ENCODE results near the gene SLC25A40. TPM values are rescaled to one million over a fixed set of nuclear protein-coding genes. Genes with fewer than 3 reads are reported as not detected.
"Not testable (repeated sequence)": the region's sequence is repeated elsewhere in the genome, so short reads cannot be mapped to it uniquely, and the experiment has no call there.

Gene SLC25A40
- 43.7 TPM for total RNA-seq (2021; ENCODE audit: unreplicated experiment)
- 12.2 TPM for polyA plus RNA-seq (2012; ENCODE audit: insufficient read length)
- percentile 84 among the genes with signal in this experiment for Bru-seq, nascent RNA
- BruChase-seq, experiment 1, labeled RNA remaining after a 2-hour chase, result percentile 88 among the genes with signal in this experiment
- BruChase-seq, experiment 2, labeled RNA remaining after a 6-hour chase, result percentile 80 among the genes with signal in this experiment
- long read RNA-seq, full-length matches to known transcripts, result 12 of 25 reads
- long read RNA-seq, partial matches to known transcripts, result 0 of 25 reads
- long read RNA-seq, other reads (novel, unspliced or antisense), result 13 of 25 reads

GRCh38 chr7:87876040-87876868 lies at the start of gene SLC25A40, which contains the start of gene DBF4:
Gene SLC25A40, minus strand, starts transcription at chr7:87876360. Its CDS starts 17,633 bp downstream, at chr7:87858727.
Gene DBF4, plus strand, starts transcription at chr7:87876493. Its CDS starts 240 bp downstream, at chr7:87876733.
- ATAC-seq (peak; percentile 96), DNase-seq (ENCODE audit: low read depth, low spot score) (peak; percentile 78)
- Histone ChIP-seq H3K4me3 (ENCODE audit: low read depth in 2 of 2, low read length in 2 of 2) (peak within 1 kb of the TSS; percentile 64 to 93), H3K27ac (ENCODE audit: low read length) (peak within 1 kb of the TSS; percentile 94), H3K27me3 (ENCODE audit: control insufficient read depth, insufficient read depth, low read length) (no peaks in the 10 kb centered on the region), H3K36me3 (ENCODE audit: control insufficient read depth, insufficient read depth, low read length) (peaks cover 11% of the 10 kb centered on the region), H3K9me3 (ENCODE audit: control insufficient read depth, insufficient read depth, low read depth, low read length) (peaks cover 10% of the 10 kb centered on the region; the same call in 1 of the 2 replicates), H3K4me1 (ENCODE audit: control insufficient read depth, insufficient read depth, low read length) (peaks cover 19% of the 10 kb centered on the region)
- peak; percentile 98 for TF ChIP-seq SIN3A (IDR thresholded peaks at IDR 0.05; ENCODE audit: borderline replicate concordance, insufficient read depth, low read depth, low read length)
- TF ChIP-seq TCF7L2 (IDR thresholded peaks at IDR 0.05; ENCODE audit: low read depth, low read length), result peak; percentile 84; the same call in 1 of the 2 replicates
- TF ChIP-seq POLR2AphosphoS5 (IDR thresholded peaks at IDR 0.05; ENCODE audit: low read depth, low read length), result peak; percentile 85
- TF ChIP-seq REST (IDR thresholded peaks at IDR 0.05; ENCODE audit: insufficient read depth in 1 of 2, low read depth in 2 of 2, low read length in 1 of 2), result no peak
- ChIA-PET POLR2A (no interaction called here), CTCF (no interaction called here)
- BruUV-seq (replicated peaks), result no TSS peak
- intact Hi-C loops (cut with micrococcal nuclease; ENCODE audit: unreplicated experiment) (loop anchor here (5.0 kb wide), 1 partner anchor 249 kb away; the partner anchor contains the start of gene RUNDC3B), in situ Hi-C loops (cut with HindIII; ENCODE audit: low pct_unique_long_range_greater_than_20kb, low sequenced_read_pairs) (no loop called here)

GRCh38 chr7:87922759-87923395 lies 46.7 kb upstream of the SLC25A40 start:
- H3K4me3 ChIP-seq (ENCODE audit: low read depth in 2 of 2, low read length in 2 of 2); H3K9me3 ChIP-seq (ENCODE audit: control insufficient read depth, insufficient read depth, low read depth, low read length); in situ Hi-C loops (cut with HindIII; ENCODE audit: low pct_unique_long_range_greater_than_20kb, low sequenced_read_pairs); ATAC-seq; BruUV-seq (replicated peaks); DNase-seq (ENCODE audit: low read depth, low spot score); H3K27me3 ChIP-seq (ENCODE audit: control insufficient read depth, insufficient read depth, low read length); H3K4me1 ChIP-seq (ENCODE audit: control insufficient read depth, insufficient read depth, low read length); H3K36me3 ChIP-seq (ENCODE audit: control insufficient read depth, insufficient read depth, low read length); H3K27ac ChIP-seq (ENCODE audit: low read length); CTCF ChIA-PET; POLR2A ChIA-PET: not testable (repeated sequence)
- intact Hi-C loops (cut with micrococcal nuclease; ENCODE audit: unreplicated experiment), result loop anchor here (10.0 kb wide), 1 partner anchor 192 kb away; no protein-coding TSS in a partner anchor

GRCh38 chr7:87920578-87920977 lies 44.4 kb upstream of the SLC25A40 start:
- Histone ChIP-seq H3K4me3 (ENCODE audit: low read depth in 2 of 2, low read length in 2 of 2) (no peak overlapping the region), H3K27ac (ENCODE audit: low read length) (no peak overlapping the region), H3K27me3 (ENCODE audit: control insufficient read depth, insufficient read depth, low read length) (no peaks in the 10 kb centered on the region), H3K36me3 (ENCODE audit: control insufficient read depth, insufficient read depth, low read length) (no peaks in the 10 kb centered on the region), H3K4me1 (ENCODE audit: control insufficient read depth, insufficient read depth, low read length) (no peaks in the 10 kb centered on the region), H3K9me3 (ENCODE audit: control insufficient read depth, insufficient read depth, low read depth, low read length) (no peaks in the 10 kb centered on the region)
- TF ChIP-seq POLR2AphosphoS5 (IDR thresholded peaks at IDR 0.05; ENCODE audit: low read depth, low read length), result no peak
- no peak for TF ChIP-seq TCF7L2 (IDR thresholded peaks at IDR 0.05; ENCODE audit: low read depth, low read length)
- no peak for TF ChIP-seq SIN3A (IDR thresholded peaks at IDR 0.05; ENCODE audit: borderline replicate concordance, insufficient read depth, low read depth, low read length)
- no peak for TF ChIP-seq REST (IDR thresholded peaks at IDR 0.05; ENCODE audit: insufficient read depth in 1 of 2, low read depth in 2 of 2, low read length in 1 of 2)
- no peak for TF ChIP-seq CTCF (IDR thresholded peaks at IDR 0.05)
- ChIA-PET POLR2A (no interaction called here), CTCF (interaction anchor here (0.7 kb wide), 1 partner anchor 59 kb away, joined by 4 read pairs; no protein-coding TSS in a partner anchor)
- BruUV-seq (replicated peaks), result no TSS peak
- in situ Hi-C loops (cut with HindIII; ENCODE audit: low pct_unique_long_range_greater_than_20kb, low sequenced_read_pairs), result no loop called here
- ATAC-seq (no peak), DNase-seq (ENCODE audit: low read depth, low spot score) (no peak)
- intact Hi-C loops (cut with micrococcal nuclease; ENCODE audit: unreplicated experiment), result loop anchor here (10.0 kb wide), 1 partner anchor 194 kb away; no protein-coding TSS in a partner anchor
